ENCODE measurements around the gene USP15. TPM values are rescaled to one million over a fixed set of nuclear protein-coding genes. Genes with fewer than 3 reads are reported as not detected.

USP15 gene
- total RNA-seq, 3 donors from 2014 or later (not counting 1 experiment from before 2014, with no cell fraction given): 188 to 251 (median 197) TPM

DNA sequence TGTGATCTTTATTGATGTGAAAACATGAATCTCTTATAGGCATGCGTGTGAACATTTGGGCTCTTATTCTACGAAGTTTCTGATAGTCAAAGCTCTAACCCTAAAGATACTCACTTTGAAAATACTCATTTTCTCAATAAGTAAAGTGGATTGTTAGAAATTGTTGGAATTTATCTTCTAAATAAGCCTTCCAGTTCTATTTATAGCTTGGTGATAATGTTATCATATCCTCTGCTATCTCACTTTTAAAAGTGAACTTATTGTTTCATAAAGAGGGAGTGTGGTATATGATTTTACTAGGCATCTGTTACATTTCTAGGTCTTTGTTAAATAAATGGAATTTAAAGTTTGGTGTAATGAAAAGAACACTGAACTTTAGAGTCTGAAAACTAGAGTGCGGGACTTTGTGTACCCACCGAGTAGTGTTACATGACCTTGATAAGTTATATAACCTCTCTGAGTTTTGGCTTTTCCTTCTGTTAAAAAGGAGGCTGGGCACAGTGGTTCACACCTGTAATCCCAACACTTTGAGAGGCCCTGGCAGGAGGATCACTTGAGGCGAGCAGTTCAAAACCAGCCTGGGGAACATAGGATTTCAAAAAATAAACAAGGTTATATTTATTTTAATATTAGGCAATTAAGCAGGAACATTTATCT is 13.6 kb downstream of the USP15 start:
- no peak for TF ChIP-seq CTCF (IDR thresholded peaks at IDR 0.05)
- H3K4me3 Mint-ChIP-seq: no peak overlapping the region
- DNase-seq (no peak), ATAC-seq (no peak)
- Histone ChIP-seq H3K27ac (ENCODE audit: low read length) (no peak overlapping the region), H3K9me3 (ENCODE audit: control insufficient read depth, insufficient read depth, low read length) (no peaks in the 10 kb centered on the region), H3K27me3 (ENCODE audit: control insufficient read depth, insufficient read depth, low read length) (no peaks in the 10 kb centered on the region), H3K4me1 (ENCODE audit: control insufficient read depth, insufficient read depth, low read length) (peaks cover 5% of the 10 kb centered on the region), H3K36me3 (ENCODE audit: control insufficient read depth, insufficient read depth, low read length) (no peaks in the 10 kb centered on the region), H3K4me3 (ENCODE audit: low read length) (no peak overlapping the region)
- peaks cover 62 to 67% of the 10 kb centered on the region in 2 donors for H3K4me1 Mint-ChIP-seq
- 71% methylated on average over 3 of the region's 5 CpGs for WGBS (ENCODE audit: insufficient coverage)
- no peaks in the 10 kb centered on the region for H3K27me3 Mint-ChIP-seq (ENCODE audit: low read depth in 2 of 2)
- H3K9me3 Mint-ChIP-seq: no peaks in the 10 kb centered on the region
- no peaks in the 10 kb centered on the region for H3K36me3 Mint-ChIP-seq
- H3K27ac Mint-ChIP-seq: peak overlapping the region; percentile 12 to 41
- intact Hi-C loops (cut with micrococcal nuclease): no loop called here

DNA sequence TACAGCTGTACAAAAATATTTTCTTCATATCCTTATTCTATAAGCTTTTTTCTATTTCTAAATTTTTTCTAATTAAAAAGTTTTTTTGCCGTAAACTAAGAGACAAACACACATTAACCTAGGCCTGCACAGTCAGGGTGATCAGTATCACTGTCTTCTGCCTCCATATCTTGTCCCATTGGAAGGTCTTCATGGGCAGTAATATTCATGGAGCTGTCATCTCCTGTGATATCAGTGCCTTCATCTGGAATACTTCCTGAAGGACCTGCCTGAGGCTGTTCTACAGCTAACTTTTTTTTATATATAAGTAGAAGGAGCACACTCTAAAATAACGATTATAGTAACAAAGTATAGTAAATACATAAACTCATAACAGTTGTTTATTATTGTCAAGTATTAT is 17.8 kb downstream of the USP15 start:
- TF ChIP-seq CTCF (IDR thresholded peaks at IDR 0.05): no peak
- Mint-ChIP-seq H3K36me3 (no peaks in the 10 kb centered on the region), H3K9me3 (no peaks in the 10 kb centered on the region), H3K27me3 (ENCODE audit: low read depth in 2 of 2) (no peaks in the 10 kb centered on the region), H3K27ac (no peak overlapping the region), H3K4me3 (no peak overlapping the region), H3K4me1 (peaks cover 70 to 77% of the 10 kb centered on the region in 2 donors)
- DNase-seq (no peak), ATAC-seq (no peak)
- H3K9me3 ChIP-seq (ENCODE audit: control insufficient read depth, insufficient read depth, low read length): no peaks in the 10 kb centered on the region
- intact Hi-C loops (cut with micrococcal nuclease): no loop called here
- no peak overlapping the region for H3K27ac ChIP-seq (ENCODE audit: low read length)
- peaks cover 12% of the 10 kb centered on the region for H3K4me1 ChIP-seq (ENCODE audit: control insufficient read depth, insufficient read depth, low read length)
- H3K36me3 ChIP-seq (ENCODE audit: control insufficient read depth, insufficient read depth, low read length): no peaks in the 10 kb centered on the region
- H3K27me3 ChIP-seq (ENCODE audit: control insufficient read depth, insufficient read depth, low read length): no peaks in the 10 kb centered on the region
- WGBS (ENCODE audit: insufficient coverage): 100% methylated on average over 1 of the region's 2 CpGs
- no peak overlapping the region for H3K4me3 ChIP-seq (ENCODE audit: low read length)

- H3K4me3 Mint-ChIP-seq: no peak overlapping the region
- Histone ChIP-seq H3K27me3 (ENCODE audit: control insufficient read depth, insufficient read depth, low read length) (no peaks in the 10 kb centered on the region), H3K4me3 (ENCODE audit: low read length) (no peak overlapping the region), H3K27ac (ENCODE audit: low read length) (no peak overlapping the region), H3K9me3 (ENCODE audit: control insufficient read depth, insufficient read depth, low read length) (no peaks in the 10 kb centered on the region), H3K36me3 (ENCODE audit: control insufficient read depth, insufficient read depth, low read length) (no peaks in the 10 kb centered on the region), H3K4me1 (ENCODE audit: control insufficient read depth, insufficient read depth, low read length) (peaks cover 10% of the 10 kb centered on the region)
- peaks cover 70 to 76% of the 10 kb centered on the region in 2 donors for H3K4me1 Mint-ChIP-seq
- H3K36me3 Mint-ChIP-seq: no peaks in the 10 kb centered on the region
- H3K27ac Mint-ChIP-seq: peak overlapping the region in 1 of 2 donors; percentile 8
- DNase-seq (no peak), ATAC-seq (no peak)
- no peak for TF ChIP-seq CTCF (IDR thresholded peaks at IDR 0.05)
- intact Hi-C loops (cut with micrococcal nuclease): no loop called here
- H3K27me3 Mint-ChIP-seq (ENCODE audit: low read depth in 2 of 2): no peaks in the 10 kb centered on the region
- no CpG with 5 or more reads among the region's 1 CpG for WGBS (ENCODE audit: insufficient coverage)
- no peaks in the 10 kb centered on the region for H3K9me3 Mint-ChIP-seq
Measured at GRCh38 chr12:62279058-62279457, 18.9 kb downstream of the USP15 start.

- DNase-seq (no peak), ATAC-seq (no peak)
- Mint-ChIP-seq H3K4me3 (no peak overlapping the region), H3K9me3 (no peaks in the 10 kb centered on the region), H3K36me3 (no peaks in the 10 kb centered on the region), H3K4me1 (peaks cover 68 to 75% of the 10 kb centered on the region in 2 donors), H3K27me3 (ENCODE audit: low read depth in 2 of 2) (no peaks in the 10 kb centered on the region), H3K27ac (peak overlapping the region; percentile 8 to 77)
- Histone ChIP-seq H3K4me1 (ENCODE audit: control insufficient read depth, insufficient read depth, low read length) (peaks cover 9% of the 10 kb centered on the region), H3K27me3 (ENCODE audit: control insufficient read depth, insufficient read depth, low read length) (no peaks in the 10 kb centered on the region), H3K4me3 (ENCODE audit: low read length) (no peak overlapping the region), H3K27ac (ENCODE audit: low read length) (no peak overlapping the region), H3K36me3 (ENCODE audit: control insufficient read depth, insufficient read depth, low read length) (no peaks in the 10 kb centered on the region), H3K9me3 (ENCODE audit: control insufficient read depth, insufficient read depth, low read length) (no peaks in the 10 kb centered on the region)
- intact Hi-C loops (cut with micrococcal nuclease): no loop called here
- TF ChIP-seq CTCF (IDR thresholded peaks at IDR 0.05): no peak
Measured at GRCh38 chr12:62279961-62280360, 19.8 kb downstream of the USP15 start.
